Mesenteric fat pad (tissue), 1 donor: Measurements from ENCODE around the gene ENAH. TPM values are rescaled to one million over a fixed set of nuclear protein-coding genes. Genes with fewer than 3 reads are reported as not detected.

Experiments
- DNase-seq: peaks from one replicate; pipeline ENCODE4 v3.0.0-alpha.2; 2020; ENCODE audit warnings: low spot score
- total RNA-seq: library from RNA; stranded (reverse); fragmentation: NEBNext Ultra II Directional; extraction: Animal tissue kit (Norgen Biotek cat#: 25700); gene quantifications from one replicate; pipeline ENCODE4 v1.2.1, GENCODE V29; 2021
- donor health status: DM: yes; HTN: yes; CAD: no.

Gene ENAH
- total RNA-seq, 1 donor from 2014 or later: 51.9 TPM

DNA sequence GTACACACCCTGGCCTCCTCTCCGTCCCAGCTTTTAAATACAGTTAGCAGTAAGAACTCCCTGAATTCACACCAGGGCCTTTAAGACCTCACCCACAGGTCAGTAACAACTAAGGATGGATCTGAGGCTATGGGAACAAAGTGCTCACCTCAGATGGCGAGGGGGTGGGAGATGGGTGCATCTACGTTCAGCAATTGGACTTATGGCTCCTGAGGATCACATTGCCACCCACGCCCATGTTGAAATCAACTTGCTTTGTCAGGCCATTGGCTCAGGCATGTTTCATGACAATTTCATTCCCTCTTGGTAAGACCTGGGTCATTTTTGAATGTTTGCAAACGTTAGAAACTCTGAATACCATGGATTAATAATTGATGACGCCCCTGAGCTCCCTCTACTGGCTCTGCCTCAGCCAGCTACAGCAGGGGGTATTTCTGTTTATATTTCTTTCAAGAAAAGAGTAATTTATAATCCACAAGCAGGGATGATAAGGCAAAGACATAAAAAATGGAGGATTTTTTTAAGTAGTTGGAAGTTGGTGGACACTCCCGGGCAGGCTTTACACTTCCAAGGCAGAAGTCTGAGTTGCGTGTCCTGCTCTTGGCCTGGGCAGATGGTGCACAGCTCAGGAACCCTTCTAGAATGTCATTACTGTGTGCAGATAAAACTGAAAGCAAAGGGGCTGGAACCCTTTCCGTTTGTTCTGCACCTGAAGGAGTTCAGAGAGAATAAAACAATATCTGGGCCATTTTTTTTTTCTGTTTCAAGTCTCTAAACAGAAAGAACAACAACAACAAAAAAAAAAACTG, 211.4 kb downstream of the ENAH start:
- no peak for DNase-seq

GRCh38 chr1:225440380-225441221, 212.3 kb downstream of the ENAH start:
- no peak for DNase-seq

- no peak for DNase-seq
These were observed 215.0 kb downstream of the ENAH start for GRCh38 chr1:225437710-225438437.

Other genes with a start within 250 kb of the ENAH start
- 55.3 TPM for gene LBR, start 225.1 kb downstream of the ENAH start, total RNA-seq
- 125 TPM for gene SRP9, start 124.7 kb upstream of the ENAH start, total RNA-seq
- 288 TPM for gene EPHX1, start 157.0 kb upstream of the ENAH start, total RNA-seq
- gene TMEM63A, start 229.3 kb upstream of the ENAH start, total RNA-seq: 79.7 TPM
- not detected for gene LEFTY1, start 236.0 kb upstream of the ENAH start, total RNA-seq